Astrocyte (in vitro differentiated cells and primary cell): ENCODE results near the gene ST8SIA5. TPM values are rescaled to one million over a fixed set of nuclear protein-coding genes. Genes with fewer than 3 reads are reported as not detected.

Experiments used
- DNase-seq: peaks from one replicate; pipeline ENCODE4 v3.0.0-alpha.2; 2010; ENCODE audit warnings: low read depth
- FAIRE-seq: peaks from 2 replicates; lab custom pipeline; 2011; peaks lifted over from hg19 to GRCh38; lab: Jason Lieb, UNC
- H2AFZ ChIP-seq: 2 replicates; pipeline ENCODE4 v1.6.0; 2012; ENCODE audit warnings: low read depth, low read length, inconsistent platforms
- H3K27ac ChIP-seq: 2 replicates; pipeline ENCODE4 v1.5.1; 2011; ENCODE audit warnings: low read depth, low read length, inconsistent platforms
- H3K27me3 ChIP-seq: 2 replicates; pipeline ENCODE4 v1.6.0; 2011; ENCODE audit warnings: low read length, inconsistent platforms; ENCODE audit not compliant: insufficient read depth
- H3K36me3 ChIP-seq: 2 replicates; pipeline ENCODE4 v1.5.1; 2011; ENCODE audit warnings: low read length, inconsistent platforms; ENCODE audit not compliant: insufficient read depth
- H3K4me1 ChIP-seq: 2 replicates; pipeline ENCODE4 v1.5.1; 2011; ENCODE audit warnings: low read length, inconsistent platforms; ENCODE audit not compliant: insufficient read depth
- H3K4me2 ChIP-seq: 2 replicates; pipeline ENCODE4 v1.6.0; 2012; ENCODE audit warnings: low read length, inconsistent platforms
- H3K4me3 ChIP-seq: 2 replicates; pipeline ENCODE4 v1.5.1; 2011; ENCODE audit warnings: low read depth, mild to moderate bottlenecking, low read length, inconsistent platforms; ENCODE audit not compliant: insufficient read depth
- H3K79me2 ChIP-seq: 2 replicates; pipeline ENCODE4 v1.6.0; 2012; ENCODE audit warnings: mild to moderate bottlenecking, low read length, inconsistent platforms; ENCODE audit not compliant: insufficient read depth
- H3K9ac ChIP-seq: 2 replicates; pipeline ENCODE4 v1.6.0; 2012; ENCODE audit warnings: mild to moderate bottlenecking, low read length, inconsistent platforms
- H3K9me3 ChIP-seq: 2 replicates; pipeline ENCODE4 v1.5.1; 2012; ENCODE audit warnings: low read depth, mild to moderate bottlenecking, low read length, inconsistent platforms; ENCODE audit not compliant: insufficient read depth
- H4K20me1 ChIP-seq: 2 replicates; pipeline ENCODE4 v1.6.0; 2012; ENCODE audit warnings: low read length, inconsistent platforms; ENCODE audit not compliant: insufficient read depth
- H3K27ac Mint-ChIP-seq: one replicate; pipeline ENCODE4 v1.8.0; 2021; ENCODE audit warnings: mild to moderate bottlenecking, mixed read lengths; ENCODE audit not compliant: unreplicated experiment
- H3K27me3 Mint-ChIP-seq: one replicate; pipeline ENCODE4 v1.8.0; 2021; ENCODE audit warnings: low read depth, mixed read lengths; ENCODE audit not compliant: unreplicated experiment
- H3K36me3 Mint-ChIP-seq: one replicate; pipeline ENCODE4 v1.8.0; 2021; ENCODE audit warnings: low read depth, mixed read lengths; ENCODE audit not compliant: unreplicated experiment
- H3K4me1 Mint-ChIP-seq: one replicate; pipeline ENCODE4 v1.8.0; 2021; ENCODE audit warnings: low read depth, mixed read lengths; ENCODE audit not compliant: unreplicated experiment
- H3K4me3 Mint-ChIP-seq: one replicate; pipeline ENCODE4 v1.8.0; 2021; ENCODE audit warnings: mild to moderate bottlenecking, moderate library complexity, mixed read lengths; ENCODE audit not compliant: unreplicated experiment
- H3K9me3 Mint-ChIP-seq: one replicate; pipeline ENCODE4 v1.8.0; 2021; ENCODE audit warnings: mild to moderate bottlenecking, mixed read lengths; ENCODE audit not compliant: unreplicated experiment
- EZH2 ChIP-seq: IDR thresholded peaks from 2 replicates; pipeline ENCODE4 v1.6.1; 2012; ENCODE audit warnings: mild to moderate bottlenecking, low read length, inconsistent platforms; ENCODE audit not compliant: insufficient read depth
- total RNA-seq: library from RNA; stranded (reverse); gene quantifications from 2 replicates; pipeline ENCODE4 v1.2.1, GENCODE V29; 2021
- TF ChIP-seq, protein P1 (sequence below): IDR thresholded peaks from 2 replicates; pipeline ENCODE4 v1.5.1; 2011; ENCODE audit warnings: low read depth, mild to moderate bottlenecking, inconsistent platforms, low read length, moderate library complexity; ENCODE audit not compliant: insufficient read depth

The ST8SIA5 gene
- total RNA-seq, 1 donor from 2014 or later, result 0.36 TPM

GRCh38 chr18:46755315-46756024 is 1.4 kb downstream of the ST8SIA5 start:
- Histone ChIP-seq H3K9ac (no peak overlapping the region), H3K27ac (no peak overlapping the region), H3K36me3 (no peaks in the 10 kb centered on the region), H3K4me1 (peaks cover 6% of the 10 kb centered on the region), H3K79me2 (no peaks in the 10 kb centered on the region), H2AFZ (no peak overlapping the region), H3K4me3 (no peak overlapping the region), H3K9me3 (no peaks in the 10 kb centered on the region), H3K4me2 (peak overlapping the region; percentile 90), H3K27me3 (peaks cover 35% of the 10 kb centered on the region), H4K20me1 (no peaks in the 10 kb centered on the region)
- TF ChIP-seq, protein P1, sequence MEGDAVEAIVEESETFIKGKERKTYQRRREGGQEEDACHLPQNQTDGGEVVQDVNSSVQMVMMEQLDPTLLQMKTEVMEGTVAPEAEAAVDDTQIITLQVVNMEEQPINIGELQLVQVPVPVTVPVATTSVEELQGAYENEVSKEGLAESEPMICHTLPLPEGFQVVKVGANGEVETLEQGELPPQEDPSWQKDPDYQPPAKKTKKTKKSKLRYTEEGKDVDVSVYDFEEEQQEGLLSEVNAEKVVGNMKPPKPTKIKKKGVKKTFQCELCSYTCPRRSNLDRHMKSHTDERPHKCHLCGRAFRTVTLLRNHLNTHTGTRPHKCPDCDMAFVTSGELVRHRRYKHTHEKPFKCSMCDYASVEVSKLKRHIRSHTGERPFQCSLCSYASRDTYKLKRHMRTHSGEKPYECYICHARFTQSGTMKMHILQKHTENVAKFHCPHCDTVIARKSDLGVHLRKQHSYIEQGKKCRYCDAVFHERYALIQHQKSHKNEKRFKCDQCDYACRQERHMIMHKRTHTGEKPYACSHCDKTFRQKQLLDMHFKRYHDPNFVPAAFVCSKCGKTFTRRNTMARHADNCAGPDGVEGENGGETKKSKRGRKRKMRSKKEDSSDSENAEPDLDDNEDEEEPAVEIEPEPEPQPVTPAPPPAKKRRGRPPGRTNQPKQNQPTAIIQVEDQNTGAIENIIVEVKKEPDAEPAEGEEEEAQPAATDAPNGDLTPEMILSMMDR, result no peak
- TF ChIP-seq EZH2, result no peak
- DNase-seq (no peak), FAIRE-seq (no peak)
- Mint-ChIP-seq H3K4me1 (no peaks in the 10 kb centered on the region), H3K4me3 (peak overlapping the region; percentile 70), H3K36me3 (no peaks in the 10 kb centered on the region), H3K27me3 (peaks cover 57% of the 10 kb centered on the region), H3K27ac (no peak overlapping the region), H3K9me3 (no peaks in the 10 kb centered on the region)

DNA sequence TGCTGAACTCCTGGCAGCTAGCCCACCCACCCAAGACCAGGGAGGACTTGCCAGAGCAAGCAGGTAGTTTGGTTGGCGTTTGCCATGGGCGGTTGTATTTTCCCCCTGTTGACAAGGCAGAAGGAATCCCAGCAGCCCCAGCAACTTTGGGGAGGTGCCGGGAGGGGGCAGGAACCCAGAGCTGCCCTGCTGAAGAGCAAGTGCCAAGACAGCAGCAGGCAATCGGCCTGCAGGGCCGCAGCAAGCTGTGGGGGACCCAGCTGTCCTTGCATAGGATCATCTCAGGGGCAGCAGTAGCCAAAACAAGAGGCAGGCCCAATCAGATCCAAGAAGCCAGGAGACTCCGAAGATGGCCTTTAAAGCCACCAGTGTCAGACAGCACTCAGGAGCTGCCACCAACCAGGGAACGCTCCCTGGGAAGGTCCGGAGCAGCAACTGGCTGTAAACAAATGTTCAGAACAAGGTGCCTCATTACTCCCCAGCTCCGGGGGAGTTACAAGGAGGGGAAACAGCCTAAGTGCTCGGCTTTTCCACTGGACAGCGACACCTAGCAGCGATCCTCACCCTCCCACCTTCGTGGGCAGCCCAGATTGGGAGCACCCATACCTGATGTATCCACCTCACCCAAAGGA is 2.1 kb downstream of the ST8SIA5 start:
- Histone ChIP-seq H3K4me1 (peaks cover 6% of the 10 kb centered on the region), H3K27me3 (peaks cover 35% of the 10 kb centered on the region), H3K4me2 (no peak overlapping the region), H3K79me2 (no peaks in the 10 kb centered on the region), H4K20me1 (no peaks in the 10 kb centered on the region), H3K9me3 (no peaks in the 10 kb centered on the region), H3K4me3 (no peak overlapping the region), H3K36me3 (no peaks in the 10 kb centered on the region), H3K9ac (no peak overlapping the region), H2AFZ (no peak overlapping the region), H3K27ac (no peak overlapping the region)
- Mint-ChIP-seq H3K27ac (no peak overlapping the region), H3K36me3 (no peaks in the 10 kb centered on the region), H3K27me3 (peaks cover 52% of the 10 kb centered on the region), H3K9me3 (no peaks in the 10 kb centered on the region), H3K4me1 (no peaks in the 10 kb centered on the region), H3K4me3 (no peak overlapping the region)
- DNase-seq (no peak), FAIRE-seq (no peak)
- TF ChIP-seq EZH2, result no peak
- TF ChIP-seq, protein P1, result no peak

- Mint-ChIP-seq H3K36me3 (no peaks in the 10 kb centered on the region), H3K27me3 (peaks cover 50% of the 10 kb centered on the region), H3K4me3 (no peak overlapping the region), H3K9me3 (no peaks in the 10 kb centered on the region), H3K4me1 (no peaks in the 10 kb centered on the region), H3K27ac (no peak overlapping the region)
- H2AFZ ChIP-seq, result no peak overlapping the region
- FAIRE-seq (no peak), DNase-seq (no peak)
- peaks cover 33% of the 10 kb centered on the region for H3K27me3 ChIP-seq
- no peak overlapping the region for H3K4me3 ChIP-seq
- no peak overlapping the region for H3K27ac ChIP-seq
- H3K4me2 ChIP-seq, result no peak overlapping the region
- H3K9ac ChIP-seq, result no peak overlapping the region
- no peaks in the 10 kb centered on the region for H3K9me3 ChIP-seq
- no peak for TF ChIP-seq EZH2
- TF ChIP-seq, protein P1, result no peak
- H3K4me1 ChIP-seq, result peaks cover 6% of the 10 kb centered on the region
- H3K36me3 ChIP-seq, result no peaks in the 10 kb centered on the region
- no peaks in the 10 kb centered on the region for H3K79me2 ChIP-seq
- H4K20me1 ChIP-seq, result no peaks in the 10 kb centered on the region
These were observed 2.7 kb downstream of the ST8SIA5 start for GRCh38 chr18:46754188-46754587.
